Right atrium auricular region (tissue), 2 donors: ENCODE data around the gene ELAVL2. TPM values are rescaled to one million over a fixed set of nuclear protein-coding genes. Genes with fewer than 3 reads are reported as not detected.

Source experiments
- DNase-seq: peaks from one replicate; pipeline ENCODE4 v3.0.0-alpha.2; 2019; ENCODE audit warnings: low spot score
- H3K27ac ChIP-seq, 2 donors: fragments of 200-600 bp; sonication (generic); 1 replicate in 1 of 2; 2 replicates in 1 of 2; pipeline ENCODE4 v1.5.1; 2016 to 2019
- H3K27me3 ChIP-seq, 2 donors: fragments of 200-600 bp; sonication (generic); one replicate each; pipeline versions ENCODE4 v1.5.1 to v1.6.0; 2017 to 2019
- H3K36me3 ChIP-seq: fragments of 200-600 bp; sonication (generic); one replicate; pipeline ENCODE4 v1.5.1; 2016
- H3K4me1 ChIP-seq, 2 donors: fragments of 200-600 bp; sonication (generic); one replicate each; pipeline versions ENCODE4 v1.5.1 to v1.6.0; 2017 to 2019
- H3K4me3 ChIP-seq, 2 donors: fragments of 200-600 bp; sonication (generic); 1 replicate in 1 of 2; 2 replicates in 1 of 2; pipeline ENCODE4 v1.5.1; 2017 to 2019; ENCODE audit warnings: mild to moderate bottlenecking in 1 of 2, moderate library complexity in 1 of 2
- H3K9me3 ChIP-seq, 2 donors: fragments of 200-600 bp; sonication (generic); one replicate each; pipeline ENCODE4 v1.5.1; 2019
- CTCF ChIP-seq, 2 donors: fragments of 200-600 bp; sonication (generic); IDR thresholded peaks; one replicate each; pipeline ENCODE4 v1.5.1; 2019; ENCODE audit warnings: antibody characterized with exemption in 2 of 2
- total RNA-seq, 2 donors: library from RNA; depleted of rRNA; stranded (reverse); fragments of >200 nt; gene quantifications; one replicate each; pipeline ENCODE4 v1.1.0, GENCODE V29; 2016

The ELAVL2 gene
- total RNA-seq, 2 donors from 2014 or later: 0.24 TPM; not detected in 1

GRCh38 chr9:23746317-23746716 lies 79.7 kb downstream of the ELAVL2 start:
- H3K27ac ChIP-seq: no peak overlapping the region
- TF ChIP-seq CTCF (IDR thresholded peaks at IDR 0.05): no peak
- H3K9me3 ChIP-seq: no peaks in the 10 kb centered on the region
- H3K36me3 ChIP-seq: no peaks in the 10 kb centered on the region
- H3K4me3 ChIP-seq: no peak overlapping the region
- H3K4me1 ChIP-seq: no peaks in the 10 kb centered on the region
- DNase-seq: no peak
- no peaks in the 10 kb centered on the region for H3K27me3 ChIP-seq

DNA sequence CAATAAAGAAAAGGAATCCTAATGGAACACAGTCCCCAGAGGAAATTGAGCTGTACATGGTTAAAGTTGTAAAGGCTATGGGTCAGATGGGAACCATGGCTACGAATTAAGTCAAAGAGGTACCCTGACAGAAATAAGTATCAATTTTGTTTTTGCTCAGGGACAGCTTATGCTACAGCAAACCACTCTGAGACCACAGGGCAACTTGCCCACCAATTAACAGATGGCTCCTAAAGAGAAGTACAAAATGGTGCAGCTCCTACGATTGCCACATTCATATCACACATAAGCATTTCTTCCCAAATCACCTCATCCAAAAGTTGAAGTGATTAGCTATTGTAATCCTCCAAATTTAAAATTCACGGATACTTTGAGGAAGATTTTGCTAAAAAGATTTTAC lies 83.0 kb downstream of the ELAVL2 start:
- no peak overlapping the region for H3K4me3 ChIP-seq
- no peak overlapping the region for H3K27ac ChIP-seq
- no peaks in the 10 kb centered on the region for H3K27me3 ChIP-seq
- TF ChIP-seq CTCF (IDR thresholded peaks at IDR 0.05): no peak
- H3K4me1 ChIP-seq: no peaks in the 10 kb centered on the region
- DNase-seq: no peak
- H3K9me3 ChIP-seq: no peaks in the 10 kb centered on the region
- no peaks in the 10 kb centered on the region for H3K36me3 ChIP-seq

GRCh38 chr9:23741351-23741750 lies 84.7 kb downstream of the ELAVL2 start:
- Histone ChIP-seq H3K27me3 (no peaks in the 10 kb centered on the region), H3K9me3 (no peaks in the 10 kb centered on the region), H3K4me1 (no peaks in the 10 kb centered on the region), H3K27ac (no peak overlapping the region), H3K36me3 (no peaks in the 10 kb centered on the region), H3K4me3 (no peak overlapping the region)
- no peak for DNase-seq
- no peak for TF ChIP-seq CTCF (IDR thresholded peaks at IDR 0.05)

- Histone ChIP-seq H3K36me3 (no peaks in the 10 kb centered on the region), H3K27ac (no peak overlapping the region), H3K4me1 (no peaks in the 10 kb centered on the region), H3K27me3 (no peaks in the 10 kb centered on the region), H3K4me3 (no peak overlapping the region), H3K9me3 (no peaks in the 10 kb centered on the region)
- no peak for DNase-seq
- no peak for TF ChIP-seq CTCF (IDR thresholded peaks at IDR 0.05)
Measured at GRCh38 chr9:23740531-23740930, 85.5 kb downstream of the ELAVL2 start.

GRCh38 chr9:23739753-23740152 lies 86.3 kb downstream of the ELAVL2 start:
- no peak for DNase-seq
- Histone ChIP-seq H3K36me3 (no peaks in the 10 kb centered on the region), H3K4me1 (no peaks in the 10 kb centered on the region), H3K9me3 (no peaks in the 10 kb centered on the region), H3K4me3 (no peak overlapping the region), H3K27me3 (no peaks in the 10 kb centered on the region), H3K27ac (no peak overlapping the region)
- TF ChIP-seq CTCF (IDR thresholded peaks at IDR 0.05): no peak

DNA sequence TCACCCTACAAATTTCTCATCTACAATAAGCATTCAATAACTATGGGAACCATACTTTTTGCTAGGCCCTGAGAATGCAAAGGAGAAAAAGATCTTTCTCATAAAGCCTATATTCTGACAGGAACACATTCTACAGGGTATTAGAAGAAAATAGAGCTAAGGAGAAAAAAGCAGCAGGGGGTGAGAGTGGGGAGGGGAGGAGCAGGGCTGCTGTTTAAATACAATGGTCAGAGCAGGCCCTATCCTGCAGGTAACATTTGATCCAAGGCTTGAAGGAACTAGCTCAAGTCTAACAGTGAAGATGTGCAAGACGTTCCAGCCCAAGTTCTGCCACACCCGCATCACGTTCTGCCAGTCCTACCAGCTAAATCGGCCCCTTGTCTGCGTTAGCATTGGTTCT lies 89.7 kb downstream of the ELAVL2 start:
- no peak overlapping the region for H3K4me3 ChIP-seq
- no peaks in the 10 kb centered on the region for H3K36me3 ChIP-seq
- H3K27ac ChIP-seq: no peak overlapping the region
- H3K27me3 ChIP-seq: no peaks in the 10 kb centered on the region
- no peak for DNase-seq
- H3K9me3 ChIP-seq: no peaks in the 10 kb centered on the region
- H3K4me1 ChIP-seq: no peaks in the 10 kb centered on the region
- no peak for TF ChIP-seq CTCF (IDR thresholded peaks at IDR 0.05)
